ENCODE results near the gene BTBD9. TPM values are rescaled to one million over a fixed set of nuclear protein-coding genes. Genes with fewer than 3 reads are reported as not detected.

The BTBD9 gene
- total and polyA plus RNA-seq, 2 experiments from 2014 or later, result 8.4 to 10.1 TPM

GRCh38 chr6:38209371-38210260 lies 430.1 kb downstream of the BTBD9 start:
- Histone ChIP-seq H3K4me3 (no peak overlapping the region), H3K4me1 (ENCODE audit: low read depth) (peaks cover 15% of the 10 kb centered on the region), H3K36me3 (no peaks in the 10 kb centered on the region), H3K9me3 (ENCODE audit: low read depth) (no peaks in the 10 kb centered on the region), H3K27me3 (no peaks in the 10 kb centered on the region), H3K27ac (no peak overlapping the region)
- peak in 1 of 2 donors; percentile 15 for DNase-seq (ENCODE audit: low read depth in 1 of 2, low spot score in 1 of 2)
- TF ChIP-seq CTCF (IDR thresholded peaks at IDR 0.05; ENCODE audit: low read depth, low read length), result no peak

- no peak for DNase-seq (ENCODE audit: low read depth in 1 of 2, low spot score in 1 of 2)
- peaks cover 7% of the 10 kb centered on the region for H3K4me1 ChIP-seq (ENCODE audit: low read depth)
Measured at GRCh38 chr6:38208028-38208427, 431.7 kb downstream of the BTBD9 start.

GRCh38 chr6:38207375-38207774 lies 432.4 kb downstream of the BTBD9 start:
- no peak for DNase-seq (ENCODE audit: low read depth in 1 of 2, low spot score in 1 of 2)
- TF ChIP-seq CTCF (IDR thresholded peaks at IDR 0.05; ENCODE audit: low read depth, low read length), result no peak
- H3K9me3 ChIP-seq (ENCODE audit: low read depth), result no peaks in the 10 kb centered on the region
- H3K4me3 ChIP-seq, result no peak overlapping the region
- H3K27me3 ChIP-seq, result no peaks in the 10 kb centered on the region
- H3K4me1 ChIP-seq (ENCODE audit: low read depth), result peaks cover under 1% of the 10 kb centered on the region
- no peak overlapping the region for H3K27ac ChIP-seq
- H3K36me3 ChIP-seq, result no peaks in the 10 kb centered on the region

More at GRCh38 chr6:38208028-38208427, 431.7 kb downstream of the BTBD9 start:
- no peaks in the 10 kb centered on the region for H3K27me3 ChIP-seq
- no peaks in the 10 kb centered on the region for H3K36me3 ChIP-seq
- H3K9me3 ChIP-seq (ENCODE audit: low read depth), result no peaks in the 10 kb centered on the region
- no peak overlapping the region for H3K27ac ChIP-seq
- no peak overlapping the region for H3K4me3 ChIP-seq
- TF ChIP-seq CTCF (IDR thresholded peaks at IDR 0.05; ENCODE audit: low read depth, low read length), result no peak

GRCh38 chr6:38198219-38198618 lies 441.5 kb downstream of the BTBD9 start:
- H3K36me3 ChIP-seq, result no peaks in the 10 kb centered on the region
- H3K4me1 ChIP-seq (ENCODE audit: low read depth), result peaks cover 8% of the 10 kb centered on the region
- H3K4me3 ChIP-seq, result no peak overlapping the region
- H3K27ac ChIP-seq, result no peak overlapping the region
- no peak for TF ChIP-seq CTCF (IDR thresholded peaks at IDR 0.05; ENCODE audit: low read depth, low read length)
- H3K27me3 ChIP-seq, result no peaks in the 10 kb centered on the region
- peak in 1 of 2 donors; percentile 68 for DNase-seq (ENCODE audit: low read depth in 1 of 2, low spot score in 1 of 2)
- no peaks in the 10 kb centered on the region for H3K9me3 ChIP-seq (ENCODE audit: low read depth)

GRCh38 chr6:38195113-38195635 lies 444.6 kb downstream of the BTBD9 start:
- Histone ChIP-seq H3K4me3 (no peak overlapping the region), H3K27ac (no peak overlapping the region), H3K4me1 (ENCODE audit: low read depth) (peaks cover 14% of the 10 kb centered on the region), H3K9me3 (ENCODE audit: low read depth) (no peaks in the 10 kb centered on the region), H3K27me3 (no peaks in the 10 kb centered on the region), H3K36me3 (no peaks in the 10 kb centered on the region)
- no peak for TF ChIP-seq CTCF (IDR thresholded peaks at IDR 0.05; ENCODE audit: low read depth, low read length)
- DNase-seq (ENCODE audit: low read depth in 1 of 2, low spot score in 1 of 2), result no peak
